Cortex of kidney (tissue), 1 donor: ENCODE results near the gene SIT1.

Experiments
- DNase-seq: peaks from one replicate; lab custom pipeline; 2025; lab: John Stamatoyannopoulos, UW

The SIT1 gene

DNA sequence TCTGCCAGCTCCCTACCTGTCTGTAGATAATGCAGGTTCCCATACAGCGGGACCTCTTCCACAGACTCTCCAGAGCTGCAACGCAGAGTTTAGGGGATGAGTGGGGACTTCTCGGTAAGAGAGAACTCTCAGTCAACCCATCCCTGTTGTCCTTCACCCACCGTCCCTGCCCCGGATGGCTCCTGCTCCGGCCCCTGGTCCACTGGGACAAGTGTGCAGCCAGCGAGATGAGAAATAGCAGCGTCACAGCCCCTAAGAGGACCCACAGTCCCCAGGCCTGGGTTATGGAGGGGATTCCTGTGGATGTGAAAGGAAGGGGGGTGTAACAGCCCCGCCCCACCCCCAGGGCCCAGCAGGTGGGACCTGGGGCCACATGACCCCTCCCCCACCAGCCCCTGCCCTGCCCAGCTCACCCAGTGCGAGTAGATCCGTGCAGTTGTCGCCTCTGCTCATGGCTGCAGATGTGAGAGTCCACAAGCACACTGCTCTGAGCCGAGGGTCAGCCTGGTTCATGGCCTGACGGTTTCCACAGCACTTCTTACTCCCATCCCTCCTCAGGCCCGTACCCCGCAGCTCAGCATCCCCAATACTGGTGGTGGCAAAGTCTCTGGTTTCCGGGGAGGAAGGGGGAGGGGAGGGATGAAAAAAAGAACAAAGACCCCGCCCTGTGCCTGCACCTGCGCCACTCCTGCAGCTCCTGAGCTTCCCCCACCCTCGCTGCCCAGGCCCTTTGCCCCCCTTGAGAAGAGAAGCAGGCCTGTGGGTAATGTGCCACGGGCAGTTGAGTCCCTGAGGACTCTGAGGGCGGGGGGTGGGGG is at the start of gene SIT1:
TSS of gene SIT1 (minus strand) at position 591 of the 818 bp plus-strand sequence. CDS start at position 513, 78 bp downstream.
- no peak for DNase-seq

GRCh38 chr9:35700031-35700430 is 49.3 kb upstream of the SIT1 start:
- no peak for DNase-seq

DNA sequence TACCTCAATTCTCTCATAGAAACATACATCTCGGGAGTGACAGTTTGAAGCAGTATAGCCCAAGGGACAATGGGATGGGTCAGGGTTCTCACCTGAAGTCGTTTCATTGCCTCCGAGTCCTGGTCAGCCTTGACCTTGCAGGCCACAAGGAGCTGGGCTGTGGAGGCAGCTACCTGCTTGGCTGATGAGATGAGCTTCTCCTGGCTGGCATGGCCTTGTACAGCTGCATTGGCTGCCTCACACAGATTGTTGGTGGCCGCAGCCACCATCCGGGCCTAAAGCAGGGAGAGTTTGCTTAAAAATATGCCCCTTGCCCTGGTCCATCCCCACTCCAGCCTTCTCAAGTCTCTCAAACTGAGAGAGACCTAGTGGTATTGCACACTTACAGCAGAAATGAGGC is 47.5 kb upstream of the SIT1 start:
- DNase-seq: no peak

DNA sequence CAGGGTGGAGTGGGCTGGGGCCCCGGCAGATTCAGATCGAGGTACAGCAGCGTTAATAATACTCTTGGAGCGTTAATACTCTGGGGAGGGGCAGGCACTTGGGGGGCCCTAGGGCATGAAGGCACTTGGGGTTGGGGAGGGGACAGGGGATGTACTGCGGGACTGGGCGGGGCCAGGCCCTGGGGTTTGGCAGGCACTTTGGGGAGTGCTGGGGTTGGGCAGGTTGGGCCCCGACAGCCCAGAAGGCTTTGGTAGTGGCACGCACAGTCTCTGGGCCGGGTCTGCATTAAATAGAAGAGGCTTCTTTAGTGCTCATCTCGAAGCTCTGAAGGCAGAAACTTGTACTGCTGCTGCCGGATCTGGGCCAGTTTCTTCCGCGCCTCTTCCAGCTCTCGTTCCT is 46.8 kb upstream of the SIT1 start:
- no peak for DNase-seq

GRCh38 chr9:35696520-35697215 is 45.9 kb upstream of the SIT1 start:
- no peak for DNase-seq

DNA sequence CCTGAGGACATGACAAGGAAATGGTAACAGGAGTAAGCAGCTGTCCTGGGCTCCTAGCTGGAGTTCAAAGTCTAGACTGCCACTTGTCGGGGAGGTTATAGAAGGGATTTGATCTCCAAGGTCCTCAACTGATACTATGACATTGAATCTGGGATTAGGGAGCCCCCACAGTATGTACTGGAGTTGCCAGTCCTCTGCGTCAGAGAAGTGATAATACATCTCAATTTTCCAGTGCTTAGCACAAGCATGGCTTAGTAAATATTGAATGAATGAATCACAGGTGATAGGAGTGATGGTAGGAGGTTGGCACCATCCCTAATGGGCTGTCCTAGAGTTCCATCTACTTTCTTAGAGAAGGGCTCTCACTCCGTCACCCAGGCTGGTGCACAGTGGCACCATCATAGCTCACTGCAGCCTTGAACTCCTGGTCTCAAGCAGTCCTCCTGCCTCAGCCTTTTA is 45.2 kb upstream of the SIT1 start:
- DNase-seq: no peak

DNA sequence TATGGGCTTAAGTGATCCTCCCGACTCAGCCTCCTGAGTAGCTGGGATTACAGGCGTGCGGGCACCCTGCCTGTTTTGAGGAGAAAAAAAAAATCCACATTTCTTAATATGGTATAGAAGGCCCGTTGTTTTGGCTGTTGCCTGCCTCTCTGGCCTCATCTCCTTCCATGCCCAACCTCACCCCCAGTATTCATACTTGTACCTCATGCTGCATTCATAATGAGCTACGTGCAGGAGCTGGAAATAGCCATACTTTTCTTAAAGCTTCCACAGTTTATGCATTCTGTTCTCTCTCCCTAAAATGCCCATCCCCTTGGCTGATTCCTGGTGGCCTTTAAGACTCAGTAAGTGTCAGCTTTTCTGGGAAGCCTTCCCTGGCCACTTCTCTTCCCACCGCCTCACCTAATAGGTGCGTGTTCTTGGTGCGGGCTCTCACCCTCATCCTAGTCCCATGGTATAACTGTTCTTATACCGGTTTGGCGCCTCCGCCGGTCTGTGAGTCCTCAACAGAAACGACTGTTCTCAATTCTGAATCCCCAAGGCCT is 41.1 kb upstream of the SIT1 start:
- no peak for DNase-seq

DNA sequence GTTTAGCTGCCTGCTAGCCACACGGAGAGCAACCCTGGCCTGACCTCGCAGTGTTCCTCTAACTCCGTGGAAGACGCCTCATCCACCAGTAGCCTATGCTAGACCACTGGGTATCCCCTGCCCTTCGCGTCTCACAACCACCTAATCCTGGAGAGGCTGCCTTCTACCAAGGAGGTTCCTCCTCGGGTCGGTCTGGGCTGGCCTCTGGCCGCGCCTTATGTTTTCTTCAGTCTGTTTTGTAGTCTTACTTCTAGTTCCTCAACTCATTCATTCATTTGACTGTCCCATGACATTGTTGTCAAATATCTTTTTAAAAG is 40.6 kb upstream of the SIT1 start:
- DNase-seq: no peak

DNA sequence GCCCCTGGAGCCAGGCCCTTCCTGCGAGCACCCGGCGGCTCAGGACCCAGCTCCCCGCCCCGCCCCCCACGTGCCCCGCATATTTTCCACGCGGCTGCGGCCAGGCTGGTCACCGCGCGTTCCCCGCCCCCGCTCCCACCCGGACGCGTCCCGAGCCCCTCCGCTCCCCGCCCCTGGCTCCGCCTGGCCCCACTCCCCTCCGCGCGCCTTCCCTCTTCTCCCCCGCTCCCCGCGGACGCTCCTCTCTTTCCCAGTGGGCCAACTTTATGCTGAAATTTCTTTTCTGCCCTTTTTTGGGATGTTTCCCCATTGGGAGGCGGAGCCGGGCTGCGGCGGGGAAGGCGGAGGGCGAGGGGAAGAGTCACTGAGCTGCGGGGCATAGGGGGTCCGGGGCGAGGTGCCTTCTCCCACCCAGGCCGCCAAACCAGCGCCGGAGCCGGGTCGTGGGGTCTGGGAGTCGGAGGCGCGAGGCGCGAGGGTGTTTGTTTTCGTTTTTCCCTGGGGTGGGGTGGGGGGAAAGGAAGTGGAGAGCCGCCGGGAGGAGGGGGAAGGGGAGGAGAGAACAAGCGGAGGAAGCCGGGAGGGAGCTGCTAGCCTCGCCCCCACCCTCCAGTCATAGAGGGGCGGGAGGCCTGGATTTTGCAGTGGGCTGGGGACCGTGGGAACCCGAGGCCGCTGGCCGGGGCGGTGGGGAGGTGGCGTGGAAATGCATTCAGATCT is 40.0 kb upstream of the SIT1 start:
- DNase-seq: no peak

GRCh38 chr9:35690294-35690613 is 39.5 kb upstream of the SIT1 start:
- no peak for DNase-seq

GRCh38 chr9:35689542-35690293 is 39.0 kb upstream of the SIT1 start, which contains the start of gene TPM2:
TPM2 (minus strand) TSS chr9:35689925; CDS start chr9:35689817, 108 bp downstream.
- DNase-seq: no peak

- no peak for DNase-seq
Measured at GRCh38 chr9:35688558-35689541, 38.1 kb upstream of the SIT1 start.

DNA sequence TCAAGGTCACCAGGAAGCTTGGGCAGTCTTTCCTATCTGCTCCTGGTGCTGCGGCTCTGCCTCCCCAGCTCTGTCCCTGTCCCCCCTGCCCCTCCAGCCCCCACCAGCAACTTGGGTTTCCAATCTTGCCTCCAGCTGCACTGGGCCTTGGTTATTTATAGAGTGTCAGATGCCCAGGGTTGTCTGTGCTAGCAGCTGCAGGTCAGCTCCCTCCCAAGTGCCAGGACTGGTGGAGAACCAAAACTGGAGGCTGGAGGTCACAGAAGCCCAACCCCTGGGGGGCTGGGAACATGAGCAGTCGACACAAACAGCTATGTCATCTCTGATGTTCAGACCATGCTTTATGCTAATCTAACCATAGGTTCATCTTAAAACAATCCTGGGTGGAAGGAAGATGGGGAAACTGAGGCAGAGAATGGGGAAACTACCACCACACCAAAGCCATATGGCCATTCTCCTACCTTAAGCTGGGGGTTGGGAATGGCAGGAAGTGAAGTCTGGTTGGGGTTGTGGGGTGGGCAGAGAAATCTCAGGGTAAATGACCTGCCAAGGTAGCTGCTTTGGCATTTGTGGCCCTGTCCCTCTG is 37.3 kb upstream of the SIT1 start:
- DNase-seq: no peak

- no peak for DNase-seq
Measured at GRCh38 chr9:35687306-35687705, 36.6 kb upstream of the SIT1 start.

DNA sequence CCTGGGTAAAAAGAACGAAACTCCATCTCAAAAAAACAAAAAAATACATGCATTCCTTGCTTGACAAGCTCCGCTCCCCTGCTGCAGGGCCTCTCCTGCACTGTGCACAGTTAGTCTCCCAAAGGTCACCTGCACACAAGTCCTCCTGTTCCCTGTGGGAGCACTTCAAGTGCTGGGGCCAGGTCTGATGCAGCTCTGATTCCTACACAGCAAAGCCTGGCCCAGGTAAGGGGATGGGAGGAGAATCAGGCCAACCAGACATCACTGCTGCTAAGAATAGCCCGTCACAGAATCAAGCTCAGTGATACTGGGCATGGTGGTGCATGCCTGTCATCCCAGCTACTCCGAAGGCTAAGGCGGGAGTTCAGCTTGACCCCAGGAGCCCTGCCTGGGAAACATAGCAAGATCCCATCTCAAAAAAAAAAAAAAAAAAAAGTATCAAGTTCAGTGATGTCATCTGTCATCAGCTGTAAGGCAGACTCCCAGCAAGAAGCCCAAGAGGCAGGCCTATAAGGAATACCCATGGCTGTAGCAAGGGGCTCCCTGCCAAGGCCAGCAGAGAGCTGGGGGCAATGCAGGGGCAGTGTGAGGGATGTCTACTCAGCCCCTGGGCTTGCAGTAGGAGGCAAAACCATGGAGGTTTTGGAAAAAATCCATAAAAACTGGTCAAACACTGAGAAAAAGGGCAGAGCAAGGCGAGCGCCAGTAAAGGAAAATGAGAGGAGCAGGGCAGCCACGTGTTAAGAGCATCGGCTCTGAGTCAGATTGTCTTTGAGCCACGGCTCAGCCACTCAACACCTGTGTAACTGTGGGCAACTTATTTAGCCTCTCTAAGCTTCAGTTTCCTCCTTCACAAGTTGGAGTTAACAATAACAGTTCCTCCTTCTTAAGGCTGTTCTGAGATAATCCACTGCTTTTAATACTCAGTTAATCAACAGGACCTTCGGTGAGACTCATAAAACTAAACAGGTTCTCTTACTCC is 35.8 kb upstream of the SIT1 start:
- DNase-seq: no peak

DNA sequence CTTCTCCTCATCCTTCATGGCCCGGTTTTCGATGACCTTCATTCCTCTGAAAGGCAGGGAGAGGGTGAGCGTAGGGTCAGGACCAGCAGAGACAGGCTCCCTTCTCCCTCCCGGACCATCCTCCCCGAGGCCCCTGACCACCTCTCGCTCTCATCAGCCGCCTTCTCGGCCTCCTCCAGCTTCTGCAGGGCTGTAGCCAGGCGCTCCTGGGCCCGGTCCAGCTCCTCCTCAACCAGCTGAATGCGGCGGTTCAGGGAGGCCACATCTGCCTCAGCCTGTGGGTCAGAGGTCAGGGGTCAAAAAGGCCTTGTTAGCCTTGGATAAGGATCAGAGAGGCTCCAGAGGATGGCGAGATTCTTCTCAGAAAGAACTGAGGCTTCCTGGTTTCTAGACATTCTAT is 34.8 kb upstream of the SIT1 start:
- DNase-seq: no peak

DNA sequence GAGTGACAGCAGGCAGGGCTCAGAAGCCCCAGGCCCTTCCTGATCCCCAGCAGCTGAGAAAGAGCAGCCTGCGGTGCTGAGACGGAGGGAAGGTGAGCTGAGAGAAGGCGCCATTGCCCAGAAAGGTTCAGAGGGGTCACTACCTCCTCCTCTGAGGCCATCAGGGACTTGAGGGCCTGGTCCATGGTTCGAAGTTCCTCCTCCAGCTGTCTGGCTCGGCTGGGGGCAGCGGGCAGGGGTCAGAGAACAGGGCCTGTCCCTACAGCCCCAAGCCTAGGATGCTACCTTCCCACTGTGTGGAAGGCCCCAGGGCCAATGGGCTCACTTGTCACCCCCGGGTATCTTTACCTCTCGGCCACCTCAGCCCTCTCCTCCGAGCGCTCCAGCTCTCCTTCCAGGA is 34.2 kb upstream of the SIT1 start:
- no peak for DNase-seq

GRCh38 chr9:35683323-35683722 is 32.6 kb upstream of the SIT1 start:
- no peak for DNase-seq
